ENCODE results near the gene PLCD4. TPM values are rescaled to one million over a fixed set of nuclear protein-coding genes. Genes with fewer than 3 reads are reported as not detected.

Gene PLCD4
- total RNA-seq, 2 donors from 2014 or later, result 1.6 to 8.3 TPM

- DNase-seq (ENCODE audit: low spot score) (no peak), ATAC-seq (ENCODE audit: insufficient number of reproducible peaks, low FRiP score, low read depth) (no peak)
- peaks cover 50% of the 10 kb centered on the region for H3K36me3 ChIP-seq
- TF ChIP-seq CTCF (IDR thresholded peaks at IDR 0.05), result no peak
- H3K27ac ChIP-seq, result no peak overlapping the region
- H3K27me3 ChIP-seq (replicated peaks; ENCODE audit: insufficient read depth), result no peaks in the 10 kb centered on the region
- H3K4me1 ChIP-seq (ENCODE audit: control insufficient read depth in 1 of 2, low read depth in 2 of 2), result no peaks in the 10 kb centered on the region
- H3K4me3 ChIP-seq, result no peak overlapping the region
- H3K9me3 ChIP-seq, result no peaks in the 10 kb centered on the region
Observed at GRCh38 chr2:218583983-218584850, 23.5 kb upstream of the PLCD4 start.

DNA sequence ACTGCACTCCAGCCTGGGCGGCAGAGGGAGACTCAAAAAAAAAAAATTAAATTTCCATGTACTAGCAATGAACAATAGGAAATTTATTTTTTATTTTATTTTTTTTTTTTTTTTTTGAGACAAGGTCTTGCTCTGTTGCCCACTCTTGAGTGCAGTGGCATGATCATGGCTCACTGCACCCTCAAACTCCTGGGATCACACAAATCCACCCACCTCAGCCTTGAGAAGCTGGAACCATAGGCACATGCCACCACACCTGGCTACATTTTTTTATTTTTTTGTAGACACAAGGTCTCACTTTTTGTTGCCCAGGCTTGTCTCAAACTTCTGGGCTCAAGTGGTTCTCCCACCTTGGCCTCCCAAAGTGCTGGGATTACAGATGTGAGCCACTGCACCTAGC lies 22.2 kb upstream of the PLCD4 start:
- Histone ChIP-seq H3K9me3 (no peaks in the 10 kb centered on the region), H3K36me3 (peaks cover 61% of the 10 kb centered on the region), H3K27ac (no peak overlapping the region), H3K4me3 (no peak overlapping the region), H3K27me3 (replicated peaks; ENCODE audit: insufficient read depth) (no peaks in the 10 kb centered on the region), H3K4me1 (ENCODE audit: control insufficient read depth in 1 of 2, low read depth in 2 of 2) (no peaks in the 10 kb centered on the region)
- DNase-seq (ENCODE audit: low spot score), result no peak
- TF ChIP-seq CTCF (IDR thresholded peaks at IDR 0.05), result no peak
- ATAC-seq (ENCODE audit: insufficient number of reproducible peaks, low FRiP score, low read depth), result no peak

- no peak overlapping the region for H3K27ac ChIP-seq
Observed at GRCh38 chr2:218605432-218605831, 2.3 kb upstream of the PLCD4 start.

GRCh38 chr2:218615868-218616315 lies 8.2 kb downstream of the PLCD4 start:
- no peak overlapping the region for H3K27ac ChIP-seq
- H3K27me3 ChIP-seq (replicated peaks; ENCODE audit: insufficient read depth), result no peaks in the 10 kb centered on the region
- no peak for ATAC-seq (ENCODE audit: insufficient number of reproducible peaks, low FRiP score, low read depth)
- no peak for TF ChIP-seq CTCF (IDR thresholded peaks at IDR 0.05)
- H3K36me3 ChIP-seq, result no peaks in the 10 kb centered on the region
- H3K4me3 ChIP-seq, result no peak overlapping the region
- no peak for DNase-seq (ENCODE audit: low spot score)
- no peaks in the 10 kb centered on the region for H3K4me1 ChIP-seq (ENCODE audit: control insufficient read depth in 1 of 2, low read depth in 2 of 2)
- H3K9me3 ChIP-seq, result no peaks in the 10 kb centered on the region

More at GRCh38 chr2:218605432-218605831, 2.3 kb upstream of the PLCD4 start:
- Histone ChIP-seq H3K36me3 (no peaks in the 10 kb centered on the region), H3K4me1 (ENCODE audit: control insufficient read depth in 1 of 2, low read depth in 2 of 2) (peaks cover 3 to 18% of the 10 kb centered on the region in 2 donors), H3K4me3 (no peak overlapping the region), H3K27me3 (replicated peaks; ENCODE audit: insufficient read depth) (no peaks in the 10 kb centered on the region), H3K9me3 (no peaks in the 10 kb centered on the region)
- TF ChIP-seq CTCF (IDR thresholded peaks at IDR 0.05), result no peak
- ATAC-seq (ENCODE audit: insufficient number of reproducible peaks, low FRiP score, low read depth), result no peak
- DNase-seq (ENCODE audit: low spot score), result no peak

- no peaks in the 10 kb centered on the region for H3K36me3 ChIP-seq
- H3K27ac ChIP-seq, result no peak overlapping the region
- TF ChIP-seq CTCF (IDR thresholded peaks at IDR 0.05), result no peak
- H3K9me3 ChIP-seq, result no peaks in the 10 kb centered on the region
- no peaks in the 10 kb centered on the region for H3K4me1 ChIP-seq (ENCODE audit: control insufficient read depth in 1 of 2, low read depth in 2 of 2)
- H3K27me3 ChIP-seq (replicated peaks; ENCODE audit: insufficient read depth), result no peaks in the 10 kb centered on the region
- ATAC-seq (ENCODE audit: insufficient number of reproducible peaks, low FRiP score, low read depth) (no peak), DNase-seq (ENCODE audit: low spot score) (no peak)
- no peak overlapping the region for H3K4me3 ChIP-seq
Observed at GRCh38 chr2:218618102-218618860, 10.6 kb downstream of the PLCD4 start.

Measured in thoracic aorta (tissue), 2 donors.